Left lung (tissue), 10 donors: ENCODE results near the gene JAKMIP1. TPM values are rescaled to one million over a fixed set of nuclear protein-coding genes. Genes with fewer than 3 reads are reported as not detected.

Experiments
- ATAC-seq: fragments of 200-7000 bp; cut with Tn5 transposase; one replicate; pipeline ENCODE4 v1.9.1; 2020; ENCODE audit warnings: moderate library complexity
- DNase-seq, 4 donors: peaks; one replicate each; pipeline ENCODE4 v3.0.0-alpha.2; 2013 to 2020
- H3K27ac ChIP-seq, 2 donors: fragments of 200-600 bp; sonication (generic) in 1 of 2; one replicate each; pipeline versions ENCODE4 v1.5.0 to v1.8.0; 2020 to 2021
- H3K27me3 ChIP-seq, 2 donors: fragments of 200-600 bp; sonication (generic) in 1 of 2; one replicate each; pipeline versions ENCODE4 v1.5.0 to v1.8.0; 2020 to 2021
- H3K36me3 ChIP-seq, 2 donors: fragments of 200-600 bp; sonication (generic) in 1 of 2; one replicate each; pipeline versions ENCODE4 v1.5.0 to v1.8.0; 2020 to 2021
- H3K4me1 ChIP-seq, 2 donors: fragments of 200-600 bp; one replicate each; pipeline ENCODE4 v1.8.0; 2021
- H3K4me3 ChIP-seq, 2 donors: fragments of 200-600 bp; sonication (generic) in 1 of 2; one replicate each; pipeline versions ENCODE4 v1.5.0 to v1.8.0; 2020 to 2021; ENCODE audit warnings: mild to moderate bottlenecking in 1 of 2
- H3K9me3 ChIP-seq, 2 donors: fragments of 200-600 bp; sonication (generic) in 1 of 2; one replicate each; pipeline versions ENCODE4 v1.5.0 to v1.8.0; 2020 to 2021
- intact Hi-C, 2 donors: fragments of 100-400 bp; cut with DNase I; formaldehyde crosslinking; loops; one replicate each; pipeline versions ENCODE4 v1.11.2 to v1.14.2; 2022
- polyA plus RNA-seq, 6 donors: library from polyadenylated mRNA; unstranded; fragments of 120-200 nt; gene quantifications; one replicate each; pipeline ENCODE4 v1.2.1, GENCODE V29; 2013; ENCODE audit not compliant: insufficient read length in 6 of 6
- total RNA-seq, 2 donors: library from RNA; stranded (reverse); fragmentation: NEBNext Ultra II Directional; extraction: Animal tissue kit (Norgen Biotek cat#: 25700); gene quantifications; one replicate each; pipeline ENCODE4 v1.2.1, GENCODE V29; 2021
- TF ChIP-seq, protein P1 (sequence below), 2 donors: fragments of 200-600 bp; sonication (generic) in 1 of 2; IDR thresholded peaks; one replicate each; pipeline versions ENCODE4 v1.5.0 to v1.8.0; 2021; ENCODE audit warnings: antibody characterized with exemption in 2 of 2
- donor health status: DM: no; HTN: yes; CAD: no.
- donor health status: DM: no; HTN: no; CAD: no.

JAKMIP1 gene
- total and polyA plus RNA-seq, 8 donors: 0.13 to 0.79 (median 0.21) TPM; not detected in 1

GRCh38 chr4:5988086-5988845 is 212.1 kb downstream of the JAKMIP1 start:
- ATAC-seq: no peak
- Histone ChIP-seq H3K4me3 (no peak overlapping the region), H3K4me1 (no peaks in the 10 kb centered on the region), H3K36me3 (no peaks in the 10 kb centered on the region), H3K27me3 (peaks cover 0 to 34% of the 10 kb centered on the region in 2 donors), H3K27ac (no peak overlapping the region), H3K9me3 (peaks cover 0 to 16% of the 10 kb centered on the region in 2 donors)
- no peak for DNase-seq
- intact Hi-C loops: loop anchor here in 1 of 2 donors (10.0 kb wide), 1 partner anchor 163 kb away; no protein-coding TSS in a partner anchor
- TF ChIP-seq, protein P1, sequence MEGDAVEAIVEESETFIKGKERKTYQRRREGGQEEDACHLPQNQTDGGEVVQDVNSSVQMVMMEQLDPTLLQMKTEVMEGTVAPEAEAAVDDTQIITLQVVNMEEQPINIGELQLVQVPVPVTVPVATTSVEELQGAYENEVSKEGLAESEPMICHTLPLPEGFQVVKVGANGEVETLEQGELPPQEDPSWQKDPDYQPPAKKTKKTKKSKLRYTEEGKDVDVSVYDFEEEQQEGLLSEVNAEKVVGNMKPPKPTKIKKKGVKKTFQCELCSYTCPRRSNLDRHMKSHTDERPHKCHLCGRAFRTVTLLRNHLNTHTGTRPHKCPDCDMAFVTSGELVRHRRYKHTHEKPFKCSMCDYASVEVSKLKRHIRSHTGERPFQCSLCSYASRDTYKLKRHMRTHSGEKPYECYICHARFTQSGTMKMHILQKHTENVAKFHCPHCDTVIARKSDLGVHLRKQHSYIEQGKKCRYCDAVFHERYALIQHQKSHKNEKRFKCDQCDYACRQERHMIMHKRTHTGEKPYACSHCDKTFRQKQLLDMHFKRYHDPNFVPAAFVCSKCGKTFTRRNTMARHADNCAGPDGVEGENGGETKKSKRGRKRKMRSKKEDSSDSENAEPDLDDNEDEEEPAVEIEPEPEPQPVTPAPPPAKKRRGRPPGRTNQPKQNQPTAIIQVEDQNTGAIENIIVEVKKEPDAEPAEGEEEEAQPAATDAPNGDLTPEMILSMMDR (IDR thresholded peaks at IDR 0.05): no peak

- no peak for DNase-seq
- no peak overlapping the region for H3K27ac ChIP-seq
- intact Hi-C loops: loop anchor here in 1 of 2 donors (10.0 kb wide), 1 partner anchor 160 kb away; no protein-coding TSS in a partner anchor
- TF ChIP-seq, protein P1 (IDR thresholded peaks at IDR 0.05): no peak
- peaks cover 0 to 26% of the 10 kb centered on the region in 2 donors for H3K27me3 ChIP-seq
- no peak for ATAC-seq
- no peaks in the 10 kb centered on the region for H3K4me1 ChIP-seq
- peaks cover 0 to 16% of the 10 kb centered on the region in 2 donors for H3K9me3 ChIP-seq
- H3K36me3 ChIP-seq: no peaks in the 10 kb centered on the region
- no peak overlapping the region for H3K4me3 ChIP-seq
Measured at GRCh38 chr4:5984843-5985242, 215.5 kb downstream of the JAKMIP1 start.

DNA sequence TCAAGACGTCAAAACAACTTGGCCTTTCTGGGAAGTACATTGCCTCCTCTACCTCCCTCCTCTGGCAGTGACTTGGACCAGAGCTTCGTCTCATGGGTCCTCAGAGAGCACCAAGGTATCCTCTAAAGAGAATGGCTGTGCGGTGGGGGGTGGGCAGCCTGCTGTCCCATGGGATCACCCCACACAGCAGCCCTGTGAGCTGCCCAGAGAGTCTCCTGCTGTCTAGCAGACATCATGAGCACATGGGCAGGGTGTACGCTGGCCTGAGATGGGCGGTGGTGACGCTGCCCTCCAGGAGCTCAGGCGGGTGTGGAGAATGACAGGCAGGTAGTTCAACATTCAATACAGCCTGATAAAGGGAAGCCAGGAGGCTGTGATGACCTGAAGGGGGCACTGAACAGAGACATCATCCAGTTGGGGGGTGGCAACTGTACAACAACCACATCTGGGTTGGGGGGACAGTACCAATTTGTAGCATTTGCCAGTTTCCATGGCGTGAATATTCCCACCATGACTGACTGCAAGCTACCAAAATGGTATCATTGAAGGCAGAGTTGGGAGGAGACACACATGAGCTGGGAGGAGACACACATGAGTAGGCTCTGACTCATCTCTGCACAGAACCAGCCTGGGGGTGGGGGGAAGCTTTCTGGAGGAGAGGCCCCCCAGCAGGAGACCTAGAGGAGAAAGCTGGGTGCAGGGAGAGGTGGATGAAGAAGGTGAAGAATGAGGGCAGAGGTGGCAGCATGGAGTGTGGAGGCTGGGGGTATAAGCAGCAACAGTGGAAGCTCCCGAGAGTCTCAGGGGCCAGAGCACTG is 218.0 kb downstream of the JAKMIP1 start:
- no peaks in the 10 kb centered on the region for H3K4me1 ChIP-seq
- H3K9me3 ChIP-seq: peaks cover 0 to 16% of the 10 kb centered on the region in 2 donors
- H3K27me3 ChIP-seq: peaks cover 0 to 30% of the 10 kb centered on the region in 2 donors
- no peak overlapping the region for H3K27ac ChIP-seq
- no peak overlapping the region for H3K4me3 ChIP-seq
- TF ChIP-seq, protein P1 (IDR thresholded peaks at IDR 0.05): no peak
- H3K36me3 ChIP-seq: no peaks in the 10 kb centered on the region
- ATAC-seq (no peak), DNase-seq (no peak)
- intact Hi-C loops: loop anchor here in 1 of 2 donors (10.0 kb wide), 1 partner anchor 158 kb away; no protein-coding TSS in a partner anchor

- H3K27me3 ChIP-seq: peaks cover 0 to 36% of the 10 kb centered on the region in 2 donors
- no peak overlapping the region for H3K4me3 ChIP-seq
- DNase-seq (peak in 1 of 4 donors; percentile 17), ATAC-seq (no peak)
- intact Hi-C loops: loop anchor here in 1 of 2 donors (10.0 kb wide), 1 partner anchor 156 kb away; no protein-coding TSS in a partner anchor
- H3K9me3 ChIP-seq: peaks cover 0 to 16% of the 10 kb centered on the region in 2 donors
- no peaks in the 10 kb centered on the region for H3K36me3 ChIP-seq
- TF ChIP-seq, protein P1 (IDR thresholded peaks at IDR 0.05): no peak
- H3K4me1 ChIP-seq: no peaks in the 10 kb centered on the region
- no peak overlapping the region for H3K27ac ChIP-seq
Measured at GRCh38 chr4:5980436-5981155, 219.8 kb downstream of the JAKMIP1 start.
